K562 (cell line): ENCODE measurements around the gene GSK3B. TPM values are rescaled to one million over a fixed set of nuclear protein-coding genes. Genes with fewer than 3 reads are reported as not detected.

ENCODE experiments used
- ATAC-seq: fragments of 200-7000 bp; cut with Tn5 transposase; 3 replicates; pipeline ENCODE4 v1.9.1; 2020; ENCODE audit warnings: moderate library complexity
- BruUV-seq: library from RNA; stranded (reverse); fragments of 400-500 nt; replicated peaks from 2 replicates; lab custom pipeline; 2021; lab: Mats Ljungman, UMichigan
- CTCF ChIA-PET: fragments of 300-600 bp; formaldehyde crosslinking; extraction: SDS; loops from one replicate; lab custom pipeline; 2021; ENCODE audit warnings: low intra/inter-chr PET ratio; lab: Yijun Ruan, JAX
- POLR2A ChIA-PET: fragments of 300-600, 350-650 bp; sonication (Branson Sonifier 250); formaldehyde crosslinking; extraction: SDS; loops from one replicate; lab custom pipeline; 2021; ENCODE audit warnings: antibody characterized with exemption, inconsistent platforms; lab: Yijun Ruan, JAX
- DNase-seq, 4 experiments: peaks; one replicate each; pipeline versions ENCODE4 v3.0.0 to v3.0.0-alpha.2; 2011 to 2018; ENCODE audit warnings: low spot score in 3 of 4, mixed read lengths in 3 of 4; ENCODE audit errors: extremely low read depth in 1 of 4
- FAIRE-seq: peaks from 2 replicates; lab custom pipeline; 2011; peaks lifted over from hg19 to GRCh38; lab: Jason Lieb, UNC
- H2AFZ ChIP-seq: 2 replicates; pipeline ENCODE4 v1.6.0; 2011; ENCODE audit warnings: low read depth, low read length, control low read depth, inconsistent platforms
- H3K27ac ChIP-seq: fragments of 200-600 bp; 3 replicates; pipeline ENCODE4 v1.8.0; 2011; ENCODE audit warnings: low read depth, mild to moderate bottlenecking, control low read depth, inconsistent platforms, low read length, moderate library complexity, mixed read lengths; ENCODE audit errors: extremely low read depth
- H3K27me3 ChIP-seq, 2 experiments: fragments of 300-600 bp in 1 of 2; 2 replicates in 1 of 2; 3 replicates in 1 of 2; pipeline versions ENCODE4 v1.6.0 to v1.8.0; 2011; ENCODE audit warnings: inconsistent platforms in 2 of 2, low read length in 2 of 2, mild to moderate bottlenecking in 1 of 2, mixed read lengths in 1 of 2, moderate library complexity in 1 of 2; ENCODE audit not compliant: control insufficient read depth in 2 of 2, insufficient read depth in 2 of 2
- H3K36me3 ChIP-seq: fragments of 300-600 bp; 3 replicates; pipeline ENCODE4 v1.8.0; 2011; ENCODE audit warnings: mild to moderate bottlenecking, low read length, inconsistent platforms; ENCODE audit not compliant: control insufficient read depth, insufficient read depth
- H3K4me1 ChIP-seq, 2 experiments: fragments of 200-600 bp in 1 of 2; replicated peaks in 1 of 2; 2 replicates in 1 of 2; 3 replicates in 1 of 2; pipeline versions ENCODE4 v1.5.1 to v1.8.0; 2011; ENCODE audit warnings: inconsistent platforms in 2 of 2, low read length in 2 of 2, mild to moderate bottlenecking in 1 of 2, mixed read lengths in 1 of 2, moderate library complexity in 1 of 2; ENCODE audit not compliant: control insufficient read depth in 2 of 2, insufficient read depth in 2 of 2
- H3K4me2 ChIP-seq: 2 replicates; pipeline ENCODE4 v1.6.1; 2011; ENCODE audit warnings: low read length, control low read depth, inconsistent platforms, mixed read lengths; ENCODE audit not compliant: insufficient read depth
- H3K4me3 ChIP-seq: fragments of 200-600 bp; sonication (generic), shearing (Covaris generic); 2 replicates; pipeline ENCODE4 v1.5.1; 2016; ENCODE audit warnings: control low read depth, inconsistent platforms
- H3K79me2 ChIP-seq: fragments of 200-600 bp; 3 replicates; pipeline ENCODE4 v1.8.0; 2011; ENCODE audit warnings: low read length, inconsistent platforms; ENCODE audit not compliant: control insufficient read depth, insufficient read depth
- H3K9ac ChIP-seq, 2 experiments: 2 replicates each; pipeline versions ENCODE4 v1.6.0 to v1.6.1; 2011; ENCODE audit warnings: low read depth in 2 of 2, low read length in 2 of 2, control low read depth in 1 of 2, inconsistent platforms in 1 of 2, mild to moderate bottlenecking in 1 of 2, mixed read lengths in 1 of 2; ENCODE audit not compliant: insufficient read depth in 1 of 2
- H3K9me1 ChIP-seq: one replicate; pipeline ENCODE4 v1.6.0; 2011; ENCODE audit warnings: inconsistent platforms, mild to moderate bottlenecking, low read length, moderate library complexity; ENCODE audit not compliant: control insufficient read depth, insufficient read depth
- H3K9me3 ChIP-seq: replicated peaks from 2 replicates; pipeline ENCODE4 v1.5.1; 2011; ENCODE audit warnings: low read depth, low read length, inconsistent platforms; ENCODE audit not compliant: control insufficient read depth, insufficient read depth
- H4K20me1 ChIP-seq: replicated peaks from 2 replicates; pipeline ENCODE4 v1.6.1; 2011; ENCODE audit warnings: low read length, inconsistent platforms, mixed read lengths; ENCODE audit not compliant: control insufficient read depth, insufficient read depth
- ATF1 ChIP-seq, 2 experiments: fragments of 450-650 bp in 1 of 2; IDR thresholded peaks; 2 replicates each; pipeline ENCODE4 v1.6.1; 2016; ENCODE audit warnings: missing compliant biosample characterization in 1 of 2, missing genetic modification characterization in 1 of 2
- BACH1 ChIP-seq: fragments of 200-800 bp; sonication (Bioruptor generic); IDR thresholded peaks from 2 replicates; pipeline ENCODE4 v1.6.1; 2016; ENCODE audit warnings: missing genetic modification characterization, missing compliant biosample characterization
- CBFB ChIP-seq: sonication (generic); formaldehyde crosslinking; IDR thresholded peaks from 2 replicates; pipeline ENCODE4 v1.4.0; 2020; ENCODE audit warnings: mild to moderate bottlenecking, missing genetic modification reagents
- CC2D1A ChIP-seq: fragments of 450-650 bp; IDR thresholded peaks from 2 replicates; pipeline ENCODE4 v1.6.1; 2017; ENCODE audit warnings: mild to moderate bottlenecking
- GATAD2A ChIP-seq: fragments of 450-650 bp; IDR thresholded peaks from 2 replicates; pipeline ENCODE4 v1.6.1; 2017
- HDAC2 ChIP-seq: fragments of 450-650 bp; IDR thresholded peaks from 2 replicates; pipeline ENCODE4 v1.6.1; 2016; ENCODE audit warnings: mild to moderate bottlenecking
- HIVEP1 ChIP-seq: fragments of 250-450 bp; sonication (Bioruptor Pico); IDR thresholded peaks from 2 replicates; pipeline ENCODE4 v1.4.0; 2020; ENCODE audit warnings: mild to moderate bottlenecking
- HNRNPL ChIP-seq: fragments of 200-400 bp; formaldehyde crosslinking; IDR thresholded peaks from 2 replicates; pipeline ENCODE4 v1.6.1; 2017; ENCODE audit warnings: low read depth, mild to moderate bottlenecking, low read length
- PURB ChIP-seq: sonication (generic); formaldehyde crosslinking; IDR thresholded peaks from 2 replicates; pipeline ENCODE4 v1.9.0; 2021; ENCODE audit warnings: low read depth, mild to moderate bottlenecking, missing genetic modification reagents
- SIN3B ChIP-seq: fragments of 450-650 bp; IDR thresholded peaks from 2 replicates; pipeline ENCODE4 v1.6.1; 2017; ENCODE audit warnings: low read depth, mild to moderate bottlenecking, moderate library complexity
- TEAD4 ChIP-seq, 2 experiments: sonication (generic) in 1 of 2; formaldehyde crosslinking in 1 of 2; IDR thresholded peaks; 2 replicates each; pipeline versions ENCODE4 v1.6.1 to v1.8.0; 2012 to 2022; ENCODE audit warnings: borderline replicate concordance in 1 of 2, inconsistent platforms in 1 of 2, low read length in 1 of 2, mild to moderate bottlenecking in 1 of 2, missing genetic modification reagents in 1 of 2
- THRAP3 ChIP-seq: fragments of 450-650 bp; IDR thresholded peaks from 2 replicates; pipeline ENCODE4 v1.6.1; 2016; ENCODE audit warnings: mild to moderate bottlenecking, inconsistent platforms, borderline replicate concordance
- ZNF274 ChIP-seq: IDR thresholded peaks from 2 replicates; pipeline ENCODE4 v1.6.1; 2011; ENCODE audit warnings: low read depth, mild to moderate bottlenecking, low read length, moderate library complexity, borderline replicate concordance
- ZZZ3 ChIP-seq: fragments of 450-650 bp; IDR thresholded peaks from 2 replicates; pipeline ENCODE4 v1.6.1; 2016; ENCODE audit warnings: antibody characterized with exemption, mild to moderate bottlenecking, moderate library complexity
- in situ Hi-C: fragments of 300-500 bp; cut with MboI; formaldehyde crosslinking; loops from 4 replicates; pipeline ENCODE4 v1.15.0; 2018; ENCODE audit warnings: inconsistent platforms, mixed read lengths
- intact Hi-C: fragments of 100-400 bp; cut with micrococcal nuclease; formaldehyde crosslinking; loops from 2 replicates; pipeline ENCODE4 v1.14.2; 2022
- polyA plus RNA-seq, 8 experiments: library from polyadenylated mRNA; depleted of rRNA in 4 of 8; stranded (reverse) in 5 of 8; unstranded in 3 of 8; fragments of >200 nt; fragmentation: Nextera tagmentation in 2 of 8; fragmentation: Illumina TruSeq in 1 of 8; extraction: Ambion mirVana in 2 of 8; extraction: Trizol in 1 of 8; gene quantifications; 2 replicates each; pipeline versions ENCODE4 v1.2.1 to v1.2.3, GENCODE V29; 2011 to 2014; ENCODE audit warnings: inconsistent platforms in 1 of 8, missing spikeins in 1 of 8
- total RNA-seq, 7 experiments: library from RNA; depleted of rRNA in 6 of 7; stranded (reverse); fragments of >200 nt in 6 of 7; fragmentation: Illumina TruSeq in 2 of 7; extraction: Trizol in 2 of 7; gene quantifications; 2 replicates each; pipeline versions ENCODE4 v1.2.1 to v1.2.3, GENCODE V29; 2011 to 2021; ENCODE audit warnings: low replicate concordance in 1 of 7
- TF ChIP-seq, protein P1 (sequence below): IDR thresholded peaks from 2 replicates; pipeline ENCODE4 v1.6.1; 2011; ENCODE audit warnings: borderline replicate concordance, low read depth, mild to moderate bottlenecking, moderate library complexity, low read length; ENCODE audit not compliant: insufficient read depth, poor library complexity, severe bottlenecking
- TF ChIP-seq, protein P2 (sequence below): sonication (generic); formaldehyde crosslinking; IDR thresholded peaks from 2 replicates; pipeline ENCODE4 v1.8.0; 2022; ENCODE audit warnings: mild to moderate bottlenecking, missing genetic modification reagents
- TF ChIP-seq, protein P3 (sequence below): fragments of 250-450 bp; sonication (Bioruptor Pico); IDR thresholded peaks from 2 replicates; pipeline ENCODE4 v1.8.0; 2021; ENCODE audit warnings: moderate library complexity, mild to moderate bottlenecking, inconsistent platforms
- TF ChIP-seq, protein P4 (sequence below), 2 experiments: fragments of 450-650 bp; conservative IDR thresholded peaks; 2 replicates each; pipeline ENCODE4 v1.6.1; 2017; ENCODE audit warnings: mild to moderate bottlenecking in 2 of 2, moderate library complexity in 2 of 2

Gene GSK3B
- total and polyA plus RNA-seq, 9 of the 15 experiments (the other 6 are each of a cell fraction or from before 2014, with no cell fraction given): 4.7 to 25.0 (median 18.7) TPM

DNA sequence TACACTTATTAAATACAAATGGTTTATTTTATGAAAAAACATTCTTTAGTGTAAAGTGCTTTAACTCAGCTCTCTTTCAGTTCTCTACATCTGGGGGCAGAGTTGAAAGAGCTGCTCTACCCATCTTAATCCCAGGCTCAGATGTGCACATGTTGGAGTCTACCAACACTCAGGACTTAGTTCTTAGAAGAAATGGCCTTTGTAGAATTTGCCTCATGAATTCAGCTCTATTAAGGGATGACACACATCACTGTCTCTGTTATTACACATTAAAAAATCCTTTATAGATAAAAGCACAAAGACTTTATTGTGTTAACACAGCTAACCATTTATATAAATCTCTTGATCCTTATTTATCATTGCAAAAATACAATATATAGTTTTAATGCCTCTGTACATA lies 31.7 kb upstream of the GSK3B start:
- Histone ChIP-seq H3K4me3 (no peak overlapping the region), H2AFZ (no peak overlapping the region), H3K4me1 (no peaks in the 10 kb centered on the region), H4K20me1 (no peaks in the 10 kb centered on the region), H3K9me1 (no peaks in the 10 kb centered on the region), H3K79me2 (no peaks in the 10 kb centered on the region), H3K9ac (no peak overlapping the region), H3K27ac (no peak overlapping the region), H3K36me3 (no peaks in the 10 kb centered on the region), H3K9me3 (no peaks in the 10 kb centered on the region), H3K4me2 (no peak overlapping the region), H3K27me3 (peaks cover 0 to 6% of the 10 kb centered on the region in 2 experiments; a peak in 2 of 5 replicates)
- in situ Hi-C loops: no loop called here
- no peak for TF ChIP-seq SIN3B
- TF ChIP-seq ATF1 (CRISPR knock-in tag; IDR thresholded peaks at IDR 0.05): no peak
- TF ChIP-seq ATF1 (tag; IDR thresholded peaks at IDR 0.05): no peak
- TF ChIP-seq, protein P1, sequence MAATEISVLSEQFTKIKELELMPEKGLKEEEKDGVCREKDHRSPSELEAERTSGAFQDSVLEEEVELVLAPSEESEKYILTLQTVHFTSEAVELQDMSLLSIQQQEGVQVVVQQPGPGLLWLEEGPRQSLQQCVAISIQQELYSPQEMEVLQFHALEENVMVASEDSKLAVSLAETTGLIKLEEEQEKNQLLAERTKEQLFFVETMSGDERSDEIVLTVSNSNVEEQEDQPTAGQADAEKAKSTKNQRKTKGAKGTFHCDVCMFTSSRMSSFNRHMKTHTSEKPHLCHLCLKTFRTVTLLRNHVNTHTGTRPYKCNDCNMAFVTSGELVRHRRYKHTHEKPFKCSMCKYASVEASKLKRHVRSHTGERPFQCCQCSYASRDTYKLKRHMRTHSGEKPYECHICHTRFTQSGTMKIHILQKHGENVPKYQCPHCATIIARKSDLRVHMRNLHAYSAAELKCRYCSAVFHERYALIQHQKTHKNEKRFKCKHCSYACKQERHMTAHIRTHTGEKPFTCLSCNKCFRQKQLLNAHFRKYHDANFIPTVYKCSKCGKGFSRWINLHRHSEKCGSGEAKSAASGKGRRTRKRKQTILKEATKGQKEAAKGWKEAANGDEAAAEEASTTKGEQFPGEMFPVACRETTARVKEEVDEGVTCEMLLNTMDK: no peak
- no peak for TF ChIP-seq ZNF274
- TF ChIP-seq TEAD4 (IDR thresholded peaks at IDR 0.05; ENCODE audit: low read length): no peak
- no peak for TF ChIP-seq TEAD4 (CRISPR knock-in tag; IDR thresholded peaks at IDR 0.05; ENCODE audit: borderline replicate concordance)
- TF ChIP-seq PURB (CRISPR knock-in tag): no peak
- no peak for TF ChIP-seq BACH1 (tag)
- TF ChIP-seq THRAP3: no peak
- TF ChIP-seq GATAD2A: no peak
- TF ChIP-seq CC2D1A: no peak
- TF ChIP-seq HNRNPL: no peak
- no peak for TF ChIP-seq ZZZ3
- no peak for TF ChIP-seq HIVEP1 (CRISPR knock-in tag)
- no peak for TF ChIP-seq HDAC2
- TF ChIP-seq, protein P2, sequence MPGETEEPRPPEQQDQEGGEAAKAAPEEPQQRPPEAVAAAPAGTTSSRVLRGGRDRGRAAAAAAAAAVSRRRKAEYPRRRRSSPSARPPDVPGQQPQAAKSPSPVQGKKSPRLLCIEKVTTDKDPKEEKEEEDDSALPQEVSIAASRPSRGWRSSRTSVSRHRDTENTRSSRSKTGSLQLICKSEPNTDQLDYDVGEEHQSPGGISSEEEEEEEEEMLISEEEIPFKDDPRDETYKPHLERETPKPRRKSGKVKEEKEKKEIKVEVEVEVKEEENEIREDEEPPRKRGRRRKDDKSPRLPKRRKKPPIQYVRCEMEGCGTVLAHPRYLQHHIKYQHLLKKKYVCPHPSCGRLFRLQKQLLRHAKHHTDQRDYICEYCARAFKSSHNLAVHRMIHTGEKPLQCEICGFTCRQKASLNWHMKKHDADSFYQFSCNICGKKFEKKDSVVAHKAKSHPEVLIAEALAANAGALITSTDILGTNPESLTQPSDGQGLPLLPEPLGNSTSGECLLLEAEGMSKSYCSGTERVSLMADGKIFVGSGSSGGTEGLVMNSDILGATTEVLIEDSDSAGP (CRISPR knock-in tag): no peak
- TF ChIP-seq, protein P3, sequence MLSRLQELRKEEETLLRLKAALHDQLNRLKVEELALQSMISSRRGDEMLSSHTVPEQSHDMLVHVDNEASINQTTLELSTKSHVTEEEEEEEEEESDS (CRISPR knock-in tag): no peak
- no peak for TF ChIP-seq CBFB (CRISPR knock-in tag)
- TF ChIP-seq, protein P4, sequence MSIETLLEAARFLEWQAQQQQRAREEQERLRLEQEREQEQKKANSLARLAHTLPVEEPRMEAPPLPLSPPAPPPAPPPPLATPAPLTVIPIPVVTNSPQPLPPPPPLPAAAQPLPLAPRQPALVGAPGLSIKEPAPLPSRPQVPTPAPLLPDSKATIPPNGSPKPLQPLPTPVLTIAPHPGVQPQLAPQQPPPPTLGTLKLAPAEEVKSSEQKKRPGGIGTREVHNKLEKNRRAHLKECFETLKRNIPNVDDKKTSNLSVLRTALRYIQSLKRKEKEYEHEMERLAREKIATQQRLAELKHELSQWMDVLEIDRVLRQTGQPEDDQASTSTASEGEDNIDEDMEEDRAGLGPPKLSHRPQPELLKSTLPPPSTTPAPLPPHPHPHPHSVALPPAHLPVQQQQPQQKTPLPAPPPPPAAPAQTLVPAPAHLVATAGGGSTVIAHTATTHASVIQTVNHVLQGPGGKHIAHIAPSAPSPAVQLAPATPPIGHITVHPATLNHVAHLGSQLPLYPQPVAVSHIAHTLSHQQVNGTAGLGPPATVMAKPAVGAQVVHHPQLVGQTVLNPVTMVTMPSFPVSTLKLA (conservative IDR thresholded peaks at IDR 0.05): no peak
- DNase-seq (no peak), FAIRE-seq (no peak), ATAC-seq (no peak)
- CTCF ChIA-PET: no interaction called here
- POLR2A ChIA-PET: no interaction called here
- intact Hi-C loops: no loop called here
- no TSS peak for BruUV-seq
